ENCODE data around the gene PDGFRB. TPM values are rescaled to one million over a fixed set of nuclear protein-coding genes. Genes with fewer than 3 reads are reported as not detected.

Gene PDGFRB
- total RNA-seq, 1 donor from 2014 or later = 74.8 TPM

DNA sequence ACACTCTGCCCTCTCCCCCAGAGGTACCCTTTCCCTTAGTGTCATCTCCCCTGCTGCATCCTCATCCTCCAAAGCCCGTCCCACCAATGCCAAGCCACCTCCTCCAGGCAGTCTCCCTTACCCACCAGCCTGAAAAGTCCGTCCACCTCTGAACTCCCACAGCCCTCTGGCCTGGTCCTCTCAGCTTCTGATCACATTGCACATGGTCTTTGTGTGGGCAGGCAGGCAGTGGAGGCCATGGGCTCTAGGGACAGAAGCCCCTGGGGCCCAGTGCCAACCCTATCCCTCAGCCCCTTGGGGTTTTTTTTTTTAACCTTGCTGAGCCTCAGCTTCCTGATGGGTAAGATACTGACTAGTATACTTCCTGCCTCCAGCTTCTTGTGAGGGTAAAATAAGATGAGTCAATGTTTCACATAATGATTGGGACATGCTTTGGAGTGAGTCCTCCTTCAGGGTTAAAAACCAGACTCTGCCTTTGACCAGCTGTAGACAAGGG, 88.7 kb downstream of the PDGFRB start:
- no peak overlapping the region for H3K4me3 Mint-ChIP-seq

GRCh38 chr5:150066436-150066835, 89.2 kb downstream of the PDGFRB start:
- Mint-ChIP-seq H3K4me1 (ENCODE audit: unreplicated experiment) (no peaks in the 10 kb centered on the region), H3K4me3 (no peak overlapping the region), H3K27me3 (peaks cover 2% of the 10 kb centered on the region), H3K9me3 (no peaks in the 10 kb centered on the region), H3K36me3 (no peaks in the 10 kb centered on the region), H3K27ac (no peak overlapping the region)
- DNase-seq (ENCODE audit: extremely low spot score, unreplicated experiment) = no peak
- TF ChIP-seq, protein P1, sequence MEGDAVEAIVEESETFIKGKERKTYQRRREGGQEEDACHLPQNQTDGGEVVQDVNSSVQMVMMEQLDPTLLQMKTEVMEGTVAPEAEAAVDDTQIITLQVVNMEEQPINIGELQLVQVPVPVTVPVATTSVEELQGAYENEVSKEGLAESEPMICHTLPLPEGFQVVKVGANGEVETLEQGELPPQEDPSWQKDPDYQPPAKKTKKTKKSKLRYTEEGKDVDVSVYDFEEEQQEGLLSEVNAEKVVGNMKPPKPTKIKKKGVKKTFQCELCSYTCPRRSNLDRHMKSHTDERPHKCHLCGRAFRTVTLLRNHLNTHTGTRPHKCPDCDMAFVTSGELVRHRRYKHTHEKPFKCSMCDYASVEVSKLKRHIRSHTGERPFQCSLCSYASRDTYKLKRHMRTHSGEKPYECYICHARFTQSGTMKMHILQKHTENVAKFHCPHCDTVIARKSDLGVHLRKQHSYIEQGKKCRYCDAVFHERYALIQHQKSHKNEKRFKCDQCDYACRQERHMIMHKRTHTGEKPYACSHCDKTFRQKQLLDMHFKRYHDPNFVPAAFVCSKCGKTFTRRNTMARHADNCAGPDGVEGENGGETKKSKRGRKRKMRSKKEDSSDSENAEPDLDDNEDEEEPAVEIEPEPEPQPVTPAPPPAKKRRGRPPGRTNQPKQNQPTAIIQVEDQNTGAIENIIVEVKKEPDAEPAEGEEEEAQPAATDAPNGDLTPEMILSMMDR (conservative IDR thresholded peaks at IDR 0.05) = no peak

More for the DNA sequence above, 88.7 kb downstream of the PDGFRB start:
- H3K36me3 Mint-ChIP-seq = no peaks in the 10 kb centered on the region
- peaks cover 2% of the 10 kb centered on the region for H3K27me3 Mint-ChIP-seq
- H3K4me1 Mint-ChIP-seq (ENCODE audit: unreplicated experiment) = no peaks in the 10 kb centered on the region
- no peak for DNase-seq (ENCODE audit: extremely low spot score, unreplicated experiment)
- no peak overlapping the region for H3K27ac Mint-ChIP-seq
- no peaks in the 10 kb centered on the region for H3K9me3 Mint-ChIP-seq
- TF ChIP-seq, protein P1 (conservative IDR thresholded peaks at IDR 0.05) = no peak

DNA sequence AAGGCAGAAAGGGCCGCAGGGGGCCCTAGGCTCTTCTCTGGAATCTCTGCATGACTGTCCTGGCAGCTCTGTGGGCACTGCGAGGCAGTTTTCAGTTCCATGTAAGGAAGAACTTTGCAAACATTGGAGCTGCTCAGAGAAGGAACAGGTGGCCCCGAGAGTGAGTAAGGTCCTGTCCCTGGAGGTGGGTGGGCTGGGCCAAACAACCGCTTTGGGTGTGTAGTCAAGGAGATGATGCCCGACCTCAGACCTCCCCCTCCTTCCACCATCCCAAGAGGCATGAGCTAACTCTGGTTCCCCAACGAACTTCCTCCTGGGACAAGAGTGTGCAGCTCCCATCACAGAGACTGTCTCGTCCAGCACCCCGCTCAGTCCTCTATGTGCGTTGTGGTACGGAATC, 89.8 kb downstream of the PDGFRB start:
- Mint-ChIP-seq H3K36me3 (no peaks in the 10 kb centered on the region), H3K4me1 (ENCODE audit: unreplicated experiment) (no peaks in the 10 kb centered on the region), H3K4me3 (no peak overlapping the region), H3K27ac (no peak overlapping the region), H3K9me3 (no peaks in the 10 kb centered on the region), H3K27me3 (peaks cover 2% of the 10 kb centered on the region)
- TF ChIP-seq, protein P1 (conservative IDR thresholded peaks at IDR 0.05) = no peak
- DNase-seq (ENCODE audit: extremely low spot score, unreplicated experiment) = no peak

- H3K27ac Mint-ChIP-seq = no peak overlapping the region
- no peaks in the 10 kb centered on the region for H3K4me1 Mint-ChIP-seq (ENCODE audit: unreplicated experiment)
- no peaks in the 10 kb centered on the region for H3K36me3 Mint-ChIP-seq
- DNase-seq (ENCODE audit: extremely low spot score, unreplicated experiment) = no peak
- no peak overlapping the region for H3K4me3 Mint-ChIP-seq
- H3K27me3 Mint-ChIP-seq = peaks cover 2% of the 10 kb centered on the region
- no peaks in the 10 kb centered on the region for H3K9me3 Mint-ChIP-seq
- TF ChIP-seq, protein P1 (conservative IDR thresholded peaks at IDR 0.05) = no peak
These were observed 90.3 kb downstream of the PDGFRB start for GRCh38 chr5:150065346-150065745.

DNA sequence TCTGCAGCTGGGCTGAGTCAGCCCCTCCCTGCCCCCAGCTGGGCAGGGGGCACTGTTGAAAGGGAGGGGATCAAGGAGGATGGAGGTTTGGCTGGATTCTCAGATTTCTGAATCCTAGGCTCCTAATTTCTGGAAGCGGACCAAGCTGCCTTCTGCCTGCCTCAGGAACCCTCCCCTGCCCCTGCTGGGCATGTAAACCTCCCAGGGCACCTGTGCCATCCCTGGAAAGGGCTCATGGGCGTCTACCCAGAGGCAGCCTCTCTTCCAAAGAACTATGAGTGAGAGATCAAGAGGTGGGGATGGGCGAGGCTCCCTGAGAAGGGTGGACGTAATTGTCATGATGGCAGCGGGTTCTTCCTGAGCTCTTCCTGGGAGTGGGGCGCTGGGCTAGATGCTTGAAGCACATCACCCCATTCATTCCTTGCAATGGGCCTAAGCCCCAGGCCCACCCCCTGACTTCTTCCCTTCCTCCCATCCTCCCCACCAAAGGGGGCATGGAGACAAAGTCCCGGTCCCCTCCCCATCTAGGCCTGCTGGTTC, 90.9 kb downstream of the PDGFRB start:
- H3K4me1 Mint-ChIP-seq (ENCODE audit: unreplicated experiment) = no peaks in the 10 kb centered on the region
- TF ChIP-seq, protein P1 (conservative IDR thresholded peaks at IDR 0.05) = no peak
- H3K27me3 Mint-ChIP-seq = peaks cover 2% of the 10 kb centered on the region
- no peak for DNase-seq (ENCODE audit: extremely low spot score, unreplicated experiment)
- no peak overlapping the region for H3K4me3 Mint-ChIP-seq
- H3K9me3 Mint-ChIP-seq = no peaks in the 10 kb centered on the region
- H3K27ac Mint-ChIP-seq = no peak overlapping the region
- no peaks in the 10 kb centered on the region for H3K36me3 Mint-ChIP-seq

Other genes starting within 250 kb of the PDGFRB start
- gene PDE6A, start 211.1 kb downstream of the PDGFRB start, total RNA-seq (ENCODE audit: low replicate concordance) = not detected in 2 replicates
- gene SLC26A2, start 195.1 kb downstream of the PDGFRB start, total RNA-seq (ENCODE audit: low replicate concordance) = 7.8 and 17.4 TPM in 2 replicates
- gene TIGD6, start 155.2 kb downstream of the PDGFRB start, total RNA-seq (ENCODE audit: low replicate concordance) = 4.9 and 5.5 TPM in 2 replicates
- gene HMGXB3, start 155.1 kb downstream of the PDGFRB start, total RNA-seq (ENCODE audit: low replicate concordance) = 36.3 and 40.5 TPM in 2 replicates
- 1.6 and 4.0 TPM in 2 replicates for gene CSF1R, start 69.3 kb downstream of the PDGFRB start, total RNA-seq (ENCODE audit: low replicate concordance)
- 5.0 and 13.4 TPM in 2 replicates for gene CDX1, start 10.9 kb upstream of the PDGFRB start, total RNA-seq (ENCODE audit: low replicate concordance)
- 0.10 and 0.38 TPM in 2 replicates for gene SLC6A7, start 34.2 kb upstream of the PDGFRB start, total RNA-seq (ENCODE audit: low replicate concordance)
- 0.26 and 3.7 TPM in 2 replicates for gene CAMK2A, start 133.9 kb upstream of the PDGFRB start, total RNA-seq (ENCODE audit: low replicate concordance)
- gene ARSI, start 147.1 kb upstream of the PDGFRB start, total RNA-seq (ENCODE audit: low replicate concordance) = 1.4 and 4.6 TPM in 2 replicates
- gene TCOF1, start 201.9 kb upstream of the PDGFRB start, total RNA-seq (ENCODE audit: low replicate concordance) = 42.6 and 65.3 TPM in 2 replicates

All from type B pancreatic cell (in vitro differentiated cells).